B cell (primary cell): ENCODE data around the gene CAP1. TPM values are rescaled to one million over a fixed set of nuclear protein-coding genes. Genes with fewer than 3 reads are reported as not detected.

Experiments
- ATAC-seq: fragments of 200-7000 bp; cut with Tn5 transposase; one replicate; pipeline ENCODE4 v1.10.0; 2021; ENCODE audit warnings: low read depth, mild to moderate bottlenecking, moderate number of reproducible peaks, moderate library complexity
- CTCF ChIA-PET: fragments of 350-600 bp; sonication (Branson Sonifier 250); formaldehyde crosslinking; loops from one replicate; lab custom pipeline; 2021; ENCODE audit warnings: antibody characterized with exemption, inconsistent platforms; lab: Charles Lee
- POLR2A ChIA-PET: fragments of 350-600 bp; sonication (Branson Sonifier 250); formaldehyde crosslinking; loops from one replicate; lab custom pipeline; 2021; ENCODE audit warnings: antibody characterized with exemption; lab: Charles Lee
- DNase-seq: peaks from one replicate; pipeline ENCODE4 v3.0.0; 2013
- H2AFZ ChIP-seq: 2 replicates; pipeline ENCODE4 v1.6.1; 2012; ENCODE audit warnings: mild to moderate bottlenecking, low read depth, low read length; ENCODE audit not compliant: insufficient read depth, poor library complexity, severe bottlenecking
- H3K27ac ChIP-seq, 2 donors: 1 replicate in 1 of 2; 2 replicates in 1 of 2; pipeline ENCODE4 v1.5.1; 2012 to 2013; ENCODE audit warnings: low read length in 2 of 2, mild to moderate bottlenecking in 2 of 2, moderate library complexity in 1 of 2
- H3K27me3 ChIP-seq, 4 experiments: fragments of 200-600 bp in 1 of 4; sonication (generic) in 1 of 4; replicated peaks in 1 of 4; 1 replicate in 2 of 4; 2 replicates in 2 of 4; pipeline versions ENCODE4 v1.6.1 to v1.7.0; 2013 to 2016; ENCODE audit warnings: low read length in 3 of 4, mild to moderate bottlenecking in 2 of 4, mixed read lengths in 1 of 4, moderate library complexity in 1 of 4; ENCODE audit not compliant: insufficient read depth in 4 of 4, control insufficient read depth in 3 of 4; ENCODE audit errors: control extremely low read depth in 1 of 4
- H3K36me3 ChIP-seq, 2 experiments: replicated peaks in 1 of 2; 1 replicate in 1 of 2; 2 replicates in 1 of 2; pipeline versions ENCODE4 v1.6.1 to v1.7.1; 2013; ENCODE audit warnings: low read length in 1 of 2; ENCODE audit not compliant: insufficient read depth in 2 of 2, control insufficient read depth in 1 of 2; ENCODE audit errors: control extremely low read depth in 1 of 2, extremely low read depth in 1 of 2
- H3K4me1 ChIP-seq, 2 donors: fragments of 200-600 bp in 1 of 2; sonication (generic) in 1 of 2; 1 replicate in 1 of 2; 2 replicates in 1 of 2; pipeline versions ENCODE4 v1.5.1 to v1.6.1; 2013 to 2017; ENCODE audit warnings: low read length in 2 of 2; ENCODE audit not compliant: control insufficient read depth in 2 of 2, insufficient read depth in 2 of 2
- H3K4me2 ChIP-seq: replicated peaks from 2 replicates; pipeline ENCODE3; 2012; ENCODE audit warnings: mild to moderate bottlenecking, low read depth, low read length; ENCODE audit not compliant: poor library complexity, severe bottlenecking
- H3K4me3 ChIP-seq, 5 experiments: fragments of 200-600 bp in 1 of 5; sonication (generic) in 1 of 5; 1 replicate in 3 of 5; 2 replicates in 2 of 5; pipeline versions ENCODE4 v1.5.1 to v1.7.0; 2011 to 2016; ENCODE audit warnings: low read length in 4 of 5, mild to moderate bottlenecking in 4 of 5, low read depth in 2 of 5, control low read depth in 1 of 5, moderate library complexity in 1 of 5; ENCODE audit not compliant: insufficient read depth in 1 of 5; ENCODE audit errors: control extremely low read depth in 1 of 5, extremely low read depth in 1 of 5
- H3K79me2 ChIP-seq: fragments of 200-600 bp; sonication (generic); one replicate; pipeline ENCODE4 v1.6.0; 2016; ENCODE audit warnings: low read length; ENCODE audit not compliant: control insufficient read depth, insufficient read depth
- H3K9ac ChIP-seq: fragments of 200-600 bp; sonication (generic); 2 replicates; pipeline ENCODE4 v1.6.1; 2017; ENCODE audit warnings: mild to moderate bottlenecking, low read length, moderate library complexity
- H3K9me3 ChIP-seq, 3 donors: one replicate each; pipeline versions ENCODE4 v1.6.1 to v1.7.1; 2013; ENCODE audit warnings: low read length in 2 of 3; ENCODE audit not compliant: control insufficient read depth in 2 of 3, insufficient read depth in 1 of 3; ENCODE audit errors: control extremely low read depth in 1 of 3
- H4K20me1 ChIP-seq: 2 replicates; pipeline ENCODE4 v1.6.0; 2012; ENCODE audit warnings: mild to moderate bottlenecking, low read length; ENCODE audit not compliant: insufficient read depth, control insufficient read depth, poor library complexity, severe bottlenecking
- H3K27ac Mint-ChIP-seq: one replicate; pipeline ENCODE4 v1.8.0; 2021; ENCODE audit warnings: mixed read lengths
- H3K27me3 Mint-ChIP-seq: one replicate; pipeline ENCODE4 v1.8.0; 2021; ENCODE audit warnings: mixed read lengths
- H3K4me1 Mint-ChIP-seq: one replicate; pipeline ENCODE4 v1.8.0; 2021; ENCODE audit warnings: mixed read lengths
- H3K4me3 Mint-ChIP-seq: one replicate; pipeline ENCODE4 v1.8.0; 2021; ENCODE audit warnings: mixed read lengths
- H3K9me3 Mint-ChIP-seq: one replicate; pipeline ENCODE4 v1.8.0; 2022; ENCODE audit warnings: mixed read lengths; ENCODE audit not compliant: insufficient read depth
- EZH2 ChIP-seq: IDR thresholded peaks from 2 replicates; pipeline ENCODE4 v1.6.1; 2012; ENCODE audit warnings: borderline replicate concordance, low read depth, mild to moderate bottlenecking, moderate library complexity, low read length; ENCODE audit not compliant: insufficient read depth, poor library complexity, severe bottlenecking
- WGBS: methylation state at CpG from one replicate; pipeline ENCODE4 v1.1.5; 2013; ENCODE audit warnings: missing lambda C conversion rate; ENCODE audit not compliant: insufficient coverage; 5-methylcytosine and 5-hydroxymethylcytosine counted together
- intact Hi-C: fragments of 100-400 bp; cut with micrococcal nuclease; formaldehyde crosslinking; loops from one replicate; pipeline ENCODE4 v1.10.0; 2022
- polyA plus RNA-seq: library from polyadenylated mRNA; depleted of rRNA; stranded (reverse); fragments of >200 nt; gene quantifications from 2 replicates; pipeline ENCODE4 v1.2.3, GENCODE V29; 2012
- total RNA-seq, 2 donors: library from RNA; stranded (reverse); fragments of 120-200 nt in 1 of 2; gene quantifications; 1 replicate in 1 of 2; 2 replicates in 1 of 2; pipeline versions ENCODE4 v1.2.3 to v1.2.4, GENCODE V29; 2013 to 2022
- TF ChIP-seq, protein P1 (sequence below): fragments of 200-600 bp; IDR thresholded peaks from one replicate; pipeline ENCODE4 v1.8.0; 2022; ENCODE audit warnings: antibody characterized with exemption, mild to moderate bottlenecking

Gene CAP1
- total and polyA plus RNA-seq, 2 donors (not counting 1 experiment from before 2014, with no cell fraction given): 175 to 203 TPM

DNA sequence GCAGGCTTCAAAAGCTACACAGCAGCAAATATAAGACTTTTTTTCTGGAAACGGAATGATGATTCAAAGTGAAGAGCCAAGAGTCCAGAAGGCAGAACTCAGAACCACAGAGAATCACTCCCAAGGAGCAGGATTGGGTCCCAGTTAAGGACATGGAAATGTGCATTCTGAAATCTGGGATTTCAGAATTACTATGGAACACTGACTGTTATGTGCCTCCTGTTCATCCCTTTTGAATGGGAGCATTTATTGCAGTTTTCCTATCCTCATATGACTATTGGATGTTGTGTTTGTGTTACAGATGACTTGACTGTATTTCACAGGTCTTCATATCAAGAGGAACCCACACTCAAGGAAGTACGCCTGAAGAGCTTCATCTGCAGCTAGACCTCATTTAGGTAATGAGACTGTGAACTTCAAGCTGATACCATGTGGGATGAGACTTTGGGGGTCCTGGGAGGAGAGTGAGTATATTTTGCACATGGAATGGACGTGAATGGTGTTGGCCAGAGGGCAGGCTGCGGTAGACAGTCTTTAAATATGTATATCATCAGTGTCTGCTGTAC, 17.1 kb upstream of the CAP1 start:
- Histone ChIP-seq H3K4me2 (peak overlapping the region; percentile 53), H4K20me1 (no peaks in the 10 kb centered on the region), H3K27ac (no peak overlapping the region), H3K36me3 (no peaks in the 10 kb centered on the region), H3K9ac (peak overlapping the region; percentile 33), H3K9me3 (peaks cover 0 to 11% (median 5%) of the 10 kb centered on the region in 3 donors), H2AFZ (no peak overlapping the region), H3K4me1 (peaks cover 16 to 21% of the 10 kb centered on the region in 2 donors), H3K4me3 (no peak overlapping the region), H3K79me2 (peaks cover 4% of the 10 kb centered on the region), H3K27me3 (no peaks in the 10 kb centered on the region)
- ChIA-PET POLR2A (interaction anchor here (1.1 kb wide), 1 partner anchor 12 kb away, joined by 3 read pairs; no protein-coding TSS in a partner anchor), CTCF (interaction anchor here (0.7 to 1.6 kb wide), 4 partner anchors 9 to 160 kb away, joined by 3 to 6 read pairs (median 5); no protein-coding TSS in a partner anchor)
- H3K9me3 Mint-ChIP-seq: no peaks in the 10 kb centered on the region
- ATAC-seq (peak; percentile 24), DNase-seq (peak; percentile 41)
- H3K27ac Mint-ChIP-seq: peak overlapping the region; percentile 43
- peaks cover 11% of the 10 kb centered on the region for H3K4me1 Mint-ChIP-seq
- 100% methylated on average over 1 of the region's 4 CpGs for WGBS
- H3K27me3 Mint-ChIP-seq: no peaks in the 10 kb centered on the region
- H3K4me3 Mint-ChIP-seq: peak overlapping the region; percentile 47
- intact Hi-C loops: no loop called here
- TF ChIP-seq, protein P1, sequence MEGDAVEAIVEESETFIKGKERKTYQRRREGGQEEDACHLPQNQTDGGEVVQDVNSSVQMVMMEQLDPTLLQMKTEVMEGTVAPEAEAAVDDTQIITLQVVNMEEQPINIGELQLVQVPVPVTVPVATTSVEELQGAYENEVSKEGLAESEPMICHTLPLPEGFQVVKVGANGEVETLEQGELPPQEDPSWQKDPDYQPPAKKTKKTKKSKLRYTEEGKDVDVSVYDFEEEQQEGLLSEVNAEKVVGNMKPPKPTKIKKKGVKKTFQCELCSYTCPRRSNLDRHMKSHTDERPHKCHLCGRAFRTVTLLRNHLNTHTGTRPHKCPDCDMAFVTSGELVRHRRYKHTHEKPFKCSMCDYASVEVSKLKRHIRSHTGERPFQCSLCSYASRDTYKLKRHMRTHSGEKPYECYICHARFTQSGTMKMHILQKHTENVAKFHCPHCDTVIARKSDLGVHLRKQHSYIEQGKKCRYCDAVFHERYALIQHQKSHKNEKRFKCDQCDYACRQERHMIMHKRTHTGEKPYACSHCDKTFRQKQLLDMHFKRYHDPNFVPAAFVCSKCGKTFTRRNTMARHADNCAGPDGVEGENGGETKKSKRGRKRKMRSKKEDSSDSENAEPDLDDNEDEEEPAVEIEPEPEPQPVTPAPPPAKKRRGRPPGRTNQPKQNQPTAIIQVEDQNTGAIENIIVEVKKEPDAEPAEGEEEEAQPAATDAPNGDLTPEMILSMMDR: no peak
- TF ChIP-seq EZH2: no peak

DNA sequence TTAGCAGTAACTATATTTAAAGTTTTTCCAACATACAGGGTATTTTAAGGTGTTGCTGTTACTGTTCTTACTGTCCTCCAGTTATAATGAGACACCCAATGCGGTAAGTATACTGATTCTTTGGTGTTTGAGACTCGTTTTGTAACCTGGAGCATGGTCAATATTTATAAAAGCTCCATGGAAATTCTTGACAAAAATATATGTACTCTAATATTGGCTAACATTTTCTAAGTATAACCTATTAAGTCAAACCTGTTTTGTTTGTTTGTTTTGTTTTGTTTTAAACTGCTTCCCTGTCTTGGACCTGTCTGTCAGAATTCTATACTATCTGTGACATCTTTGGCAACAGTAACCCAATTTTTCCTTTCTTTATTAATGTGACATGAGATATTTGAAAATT, 15.9 kb upstream of the CAP1 start:
- Histone ChIP-seq H3K79me2 (peaks cover 4% of the 10 kb centered on the region), H4K20me1 (no peaks in the 10 kb centered on the region), H3K27ac (no peak overlapping the region), H3K9me3 (peaks cover 0 to 9% (median 5%) of the 10 kb centered on the region in 3 donors), H3K27me3 (no peaks in the 10 kb centered on the region), H3K4me2 (no peak overlapping the region), H3K4me1 (peaks cover 20 to 25% of the 10 kb centered on the region in 2 donors), H3K9ac (no peak overlapping the region), H2AFZ (no peak overlapping the region), H3K36me3 (no peaks in the 10 kb centered on the region), H3K4me3 (no peak overlapping the region)
- ChIA-PET POLR2A (interaction anchor here (0.6 to 1.1 kb wide), 2 partner anchors 10 to 51 kb away, joined by 3 to 4 read pairs; no protein-coding TSS in a partner anchor), CTCF (interaction anchor here (1.0 to 1.6 kb wide), 2 partner anchors 9 to 51 kb away, joined by 3 to 5 read pairs; no protein-coding TSS in a partner anchor)
- Mint-ChIP-seq H3K27ac (no peak overlapping the region), H3K4me1 (peaks cover 15% of the 10 kb centered on the region), H3K9me3 (no peaks in the 10 kb centered on the region), H3K27me3 (no peaks in the 10 kb centered on the region), H3K4me3 (no peak overlapping the region)
- DNase-seq (no peak), ATAC-seq (no peak)
- no CpG with 5 or more reads among the region's 2 CpGs for WGBS
- TF ChIP-seq, protein P1: no peak
- TF ChIP-seq EZH2: no peak
- intact Hi-C loops: no loop called here
